ENCODE results near the gene LCE3A.

GRCh38 chr1:152645146-152645545, 22.2 kb upstream of the LCE3A start:
- TF ChIP-seq JUNB (IDR thresholded peaks at IDR 0.05; ENCODE audit: unreplicated experiment), result no peak
- TF ChIP-seq EZH2 (IDR thresholded peaks at IDR 0.05; ENCODE audit: low read depth, unreplicated experiment), result no peak
- TF ChIP-seq POLR2AphosphoS5 (IDR thresholded peaks at IDR 0.05; ENCODE audit: low read depth), result no peak
- TF ChIP-seq, protein P1, sequence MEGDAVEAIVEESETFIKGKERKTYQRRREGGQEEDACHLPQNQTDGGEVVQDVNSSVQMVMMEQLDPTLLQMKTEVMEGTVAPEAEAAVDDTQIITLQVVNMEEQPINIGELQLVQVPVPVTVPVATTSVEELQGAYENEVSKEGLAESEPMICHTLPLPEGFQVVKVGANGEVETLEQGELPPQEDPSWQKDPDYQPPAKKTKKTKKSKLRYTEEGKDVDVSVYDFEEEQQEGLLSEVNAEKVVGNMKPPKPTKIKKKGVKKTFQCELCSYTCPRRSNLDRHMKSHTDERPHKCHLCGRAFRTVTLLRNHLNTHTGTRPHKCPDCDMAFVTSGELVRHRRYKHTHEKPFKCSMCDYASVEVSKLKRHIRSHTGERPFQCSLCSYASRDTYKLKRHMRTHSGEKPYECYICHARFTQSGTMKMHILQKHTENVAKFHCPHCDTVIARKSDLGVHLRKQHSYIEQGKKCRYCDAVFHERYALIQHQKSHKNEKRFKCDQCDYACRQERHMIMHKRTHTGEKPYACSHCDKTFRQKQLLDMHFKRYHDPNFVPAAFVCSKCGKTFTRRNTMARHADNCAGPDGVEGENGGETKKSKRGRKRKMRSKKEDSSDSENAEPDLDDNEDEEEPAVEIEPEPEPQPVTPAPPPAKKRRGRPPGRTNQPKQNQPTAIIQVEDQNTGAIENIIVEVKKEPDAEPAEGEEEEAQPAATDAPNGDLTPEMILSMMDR (conservative IDR thresholded peaks at IDR 0.05; ENCODE audit: low read depth in 2 of 2), result no peak
- no peak for TF ChIP-seq EZH2phosphoT487 (IDR thresholded peaks at IDR 0.05; ENCODE audit: unreplicated experiment)
- TF ChIP-seq, protein P2, sequence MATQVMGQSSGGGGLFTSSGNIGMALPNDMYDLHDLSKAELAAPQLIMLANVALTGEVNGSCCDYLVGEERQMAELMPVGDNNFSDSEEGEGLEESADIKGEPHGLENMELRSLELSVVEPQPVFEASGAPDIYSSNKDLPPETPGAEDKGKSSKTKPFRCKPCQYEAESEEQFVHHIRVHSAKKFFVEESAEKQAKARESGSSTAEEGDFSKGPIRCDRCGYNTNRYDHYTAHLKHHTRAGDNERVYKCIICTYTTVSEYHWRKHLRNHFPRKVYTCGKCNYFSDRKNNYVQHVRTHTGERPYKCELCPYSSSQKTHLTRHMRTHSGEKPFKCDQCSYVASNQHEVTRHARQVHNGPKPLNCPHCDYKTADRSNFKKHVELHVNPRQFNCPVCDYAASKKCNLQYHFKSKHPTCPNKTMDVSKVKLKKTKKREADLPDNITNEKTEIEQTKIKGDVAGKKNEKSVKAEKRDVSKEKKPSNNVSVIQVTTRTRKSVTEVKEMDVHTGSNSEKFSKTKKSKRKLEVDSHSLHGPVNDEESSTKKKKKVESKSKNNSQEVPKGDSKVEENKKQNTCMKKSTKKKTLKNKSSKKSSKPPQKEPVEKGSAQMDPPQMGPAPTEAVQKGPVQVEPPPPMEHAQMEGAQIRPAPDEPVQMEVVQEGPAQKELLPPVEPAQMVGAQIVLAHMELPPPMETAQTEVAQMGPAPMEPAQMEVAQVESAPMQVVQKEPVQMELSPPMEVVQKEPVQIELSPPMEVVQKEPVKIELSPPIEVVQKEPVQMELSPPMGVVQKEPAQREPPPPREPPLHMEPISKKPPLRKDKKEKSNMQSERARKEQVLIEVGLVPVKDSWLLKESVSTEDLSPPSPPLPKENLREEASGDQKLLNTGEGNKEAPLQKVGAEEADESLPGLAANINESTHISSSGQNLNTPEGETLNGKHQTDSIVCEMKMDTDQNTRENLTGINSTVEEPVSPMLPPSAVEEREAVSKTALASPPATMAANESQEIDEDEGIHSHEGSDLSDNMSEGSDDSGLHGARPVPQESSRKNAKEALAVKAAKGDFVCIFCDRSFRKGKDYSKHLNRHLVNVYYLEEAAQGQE (IDR thresholded peaks at IDR 0.05; ENCODE audit: unreplicated experiment), result no peak
- no peak for TF ChIP-seq ETS1 (IDR thresholded peaks at IDR 0.05)
- no peak for TF ChIP-seq CREB1 (CRISPR knock-in tag; IDR thresholded peaks at IDR 0.05; ENCODE audit: low read depth)
- no peak for TF ChIP-seq ZNF114 (CRISPR knock-in tag; IDR thresholded peaks at IDR 0.05)
- no peak for TF ChIP-seq NANOG (IDR thresholded peaks at IDR 0.05; ENCODE audit: borderline replicate concordance)
